HepG2 (cell line): Measurements from ENCODE around the gene DNAJB11. TPM values are rescaled to one million over a fixed set of nuclear protein-coding genes. Genes with fewer than 3 reads are reported as not detected.

Source experiments
- ARHGAP35 ChIP-seq: sonication (generic); formaldehyde crosslinking; IDR thresholded peaks from 2 replicates; pipeline ENCODE4 v1.9.0; 2022; ENCODE audit warnings: mild to moderate bottlenecking, inconsistent platforms, moderate library complexity, missing genetic modification reagents, borderline replicate concordance
- CCDC6 ChIP-seq: sonication (generic); formaldehyde crosslinking; IDR thresholded peaks from 2 replicates; pipeline ENCODE4 v1.8.1; 2022; ENCODE audit warnings: mild to moderate bottlenecking, missing genetic modification reagents, moderate library complexity
- CENPT ChIP-seq: sonication (generic); formaldehyde crosslinking; IDR thresholded peaks from 2 replicates; pipeline ENCODE4 v1.8.0; 2022; ENCODE audit warnings: low read depth, mild to moderate bottlenecking, moderate library complexity, missing genetic modification reagents
- EHMT2 ChIP-seq: fragments of 200-600 bp; sonication (generic); IDR thresholded peaks from 2 replicates; pipeline ENCODE4 v1.7.0; 2017; ENCODE audit warnings: antibody characterized with exemption, low read depth, low read length, borderline replicate concordance
- HHEX ChIP-seq: IDR thresholded peaks from 2 replicates; pipeline ENCODE4 v1.6.1; 2016; ENCODE audit warnings: control low read depth
- HNRNPL ChIP-seq: fragments of 200-400 bp; formaldehyde crosslinking; IDR thresholded peaks from 2 replicates; pipeline ENCODE4 v1.6.1; 2017; ENCODE audit warnings: mild to moderate bottlenecking, low read depth, low read length
- HNRNPUL1 ChIP-seq: fragments of 200-400 bp; formaldehyde crosslinking; IDR thresholded peaks from 2 replicates; pipeline ENCODE4 v1.6.1; 2017; ENCODE audit warnings: low read depth, mild to moderate bottlenecking, low read length, moderate library complexity
- KDM6A ChIP-seq: IDR thresholded peaks from 2 replicates; pipeline ENCODE4 v1.6.1; 2016; ENCODE audit warnings: low read depth
- MATR3 ChIP-seq: sonication (generic); formaldehyde crosslinking; IDR thresholded peaks from 2 replicates; pipeline ENCODE4 v1.4.0; 2020; ENCODE audit warnings: missing genetic modification reagents
- PAX8 ChIP-seq: sonication (generic); formaldehyde crosslinking; IDR thresholded peaks from 2 replicates; pipeline ENCODE4 v1.8.0; 2022; ENCODE audit warnings: mild to moderate bottlenecking, missing genetic modification reagents, borderline replicate concordance
- SAFB2 ChIP-seq: sonication (generic); formaldehyde crosslinking; IDR thresholded peaks from 2 replicates; pipeline ENCODE4 v1.5.1; 2020; ENCODE audit warnings: missing genetic modification reagents, low read depth, mild to moderate bottlenecking, borderline replicate concordance
- SOX13 ChIP-seq, 3 experiments: fragments of 450-650 bp in 1 of 3; sonication (generic) in 1 of 3; formaldehyde crosslinking in 1 of 3; IDR thresholded peaks in 2 of 3; conservative IDR thresholded peaks in 1 of 3; 2 replicates each; pipeline versions ENCODE4 v1.5.0 to v1.6.1; 2016 to 2020; ENCODE audit warnings: antibody characterized with exemption in 1 of 3, mild to moderate bottlenecking in 1 of 3, missing compliant biosample characterization in 1 of 3, missing genetic modification reagents in 1 of 3, moderate library complexity in 1 of 3
- SOX6 ChIP-seq, 2 experiments: fragments of 450-650 bp in 1 of 2; sonication (generic) in 1 of 2; formaldehyde crosslinking in 1 of 2; IDR thresholded peaks; 2 replicates each; pipeline versions ENCODE4 v1.4.0 to v1.6.1; 2017 to 2020; ENCODE audit warnings: antibody characterized with exemption in 1 of 2, mild to moderate bottlenecking in 1 of 2, missing genetic modification reagents in 1 of 2
- TAF15 ChIP-seq: fragments of 200-400 bp; formaldehyde crosslinking; IDR thresholded peaks from one replicate; pipeline ENCODE4 v1.6.1; 2018; ENCODE audit warnings: mild to moderate bottlenecking, low read depth, low read length; ENCODE audit not compliant: poor library complexity, severe bottlenecking
- ZFP82 ChIP-seq: sonication (generic); formaldehyde crosslinking; IDR thresholded peaks from 2 replicates; pipeline ENCODE4 v1.5.1; 2020; ENCODE audit warnings: mild to moderate bottlenecking, missing genetic modification reagents, borderline replicate concordance
- ZMYM2 ChIP-seq: sonication (generic); formaldehyde crosslinking; IDR thresholded peaks from 2 replicates; pipeline ENCODE4 v1.8.0; 2022; ENCODE audit warnings: mild to moderate bottlenecking, missing genetic modification reagents
- ZNF326 ChIP-seq: sonication (generic); formaldehyde crosslinking; IDR thresholded peaks from 2 replicates; pipeline ENCODE4 v1.4.0; 2020; ENCODE audit warnings: missing genetic modification reagents, borderline replicate concordance
- ZNF543 ChIP-seq: sonication (generic); formaldehyde crosslinking; IDR thresholded peaks from 2 replicates; pipeline ENCODE4 v1.4.0; 2020; ENCODE audit warnings: mild to moderate bottlenecking, missing genetic modification reagents
- ZNF547 ChIP-seq: sonication (generic); formaldehyde crosslinking; IDR thresholded peaks from 2 replicates; pipeline ENCODE4 v1.5.1; 2020; ENCODE audit warnings: mild to moderate bottlenecking, missing genetic modification reagents
- ZNF550 ChIP-seq: sonication (generic); formaldehyde crosslinking; IDR thresholded peaks from 2 replicates; pipeline ENCODE4 v1.4.0; 2020; ENCODE audit warnings: mild to moderate bottlenecking, missing genetic modification reagents, borderline replicate concordance
- ZNF570 ChIP-seq: sonication (generic); formaldehyde crosslinking; IDR thresholded peaks from 2 replicates; pipeline ENCODE4 v1.4.0; 2020; ENCODE audit warnings: mild to moderate bottlenecking, missing genetic modification reagents, borderline replicate concordance
- ZNF772 ChIP-seq: sonication (generic); formaldehyde crosslinking; IDR thresholded peaks from 2 replicates; pipeline ENCODE4 v1.5.0; 2020; ENCODE audit warnings: mild to moderate bottlenecking, missing genetic modification reagents
- ZSCAN30 ChIP-seq: sonication (generic); formaldehyde crosslinking; IDR thresholded peaks from 2 replicates; pipeline ENCODE4 v1.5.0; 2020; ENCODE audit warnings: mild to moderate bottlenecking, missing genetic modification reagents
- polyA plus RNA-seq, 8 experiments: library from polyadenylated mRNA; depleted of rRNA in 3 of 8; stranded (reverse) in 7 of 8; unstranded in 1 of 8; fragments of >200 nt; fragmentation: Illumina TruSeq in 4 of 8; extraction: Trizol in 4 of 8; gene quantifications; 2 replicates each; pipeline versions ENCODE4 v1.2.1 to v1.2.3, GENCODE V29; 2011 to 2016; ENCODE audit warnings: low read depth in 4 of 8, missing spikeins in 1 of 8, mixed read lengths in 1 of 8; ENCODE audit not compliant: insufficient read depth in 1 of 8
- total RNA-seq, 5 experiments: library from RNA; depleted of rRNA; stranded (reverse); fragments of >200 nt; fragmentation: Illumina TruSeq; extraction: Trizol; gene quantifications; 2 replicates each; pipeline ENCODE4 v1.2.3, GENCODE V29; 2016; ENCODE audit warnings: low read depth in 1 of 5
- TF ChIP-seq, protein P1 (sequence below): sonication (generic); formaldehyde crosslinking; IDR thresholded peaks from 2 replicates; pipeline ENCODE4 v1.4.0; 2020; ENCODE audit warnings: missing genetic modification reagents
- TF ChIP-seq, protein P2 (sequence below): sonication (generic); formaldehyde crosslinking; IDR thresholded peaks from 2 replicates; pipeline ENCODE4 v1.4.0; 2020; ENCODE audit warnings: mild to moderate bottlenecking, missing genetic modification reagents, borderline replicate concordance
- TF ChIP-seq, protein P3 (sequence below), 2 experiments: fragments of 450-650 bp in 1 of 2; sonication (generic) in 1 of 2; formaldehyde crosslinking; IDR thresholded peaks; 2 replicates each; pipeline versions ENCODE4 v1.5.0 to v1.8.0; 2020 to 2022; ENCODE audit warnings: mild to moderate bottlenecking in 1 of 2, missing genetic modification reagents in 1 of 2

The DNAJB11 gene
- total and polyA plus RNA-seq, 2 of the 13 experiments (the other 11 are each of a cell fraction or from before 2014, with no cell fraction given) = 41.0 to 132 TPM

DNA sequence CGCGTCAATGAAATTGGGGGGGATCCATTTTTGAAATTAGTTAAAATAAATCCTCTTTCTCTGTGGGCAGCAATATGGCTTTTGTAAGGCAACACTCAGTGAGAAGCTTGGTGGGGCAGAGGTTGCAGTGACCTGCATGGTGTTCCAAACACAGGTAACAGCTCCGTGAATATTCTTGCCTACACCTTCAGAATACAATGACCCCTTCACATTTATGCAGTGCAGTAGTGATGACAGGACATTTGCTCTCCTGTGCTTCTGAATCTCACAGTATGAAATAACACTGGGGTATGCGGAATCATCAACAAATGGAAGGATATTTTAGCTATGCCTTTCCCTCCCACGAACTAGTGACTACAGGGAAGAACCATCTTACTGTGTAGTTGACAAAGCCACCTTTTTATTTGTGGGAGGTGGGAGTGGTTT is 49.3 kb downstream of the DNAJB11 start (continued):
- TF ChIP-seq ZNF326 (CRISPR knock-in tag) (no peak), HNRNPL (no peak), EHMT2 (no peak), ZSCAN30 (CRISPR knock-in tag) (no peak), ARHGAP35 (CRISPR knock-in tag) (0 out of 2 replicates have a peak, but pooled peaks have one; percentile 9), KDM6A (CRISPR knock-in tag) (no peak), ZNF570 (CRISPR knock-in tag) (no peak), SOX6 (IDR thresholded peaks at IDR 0.05) (no peak), SOX6 (CRISPR knock-in tag; IDR thresholded peaks at IDR 0.05) (no peak), HNRNPUL1 (no peak), SOX13 (IDR thresholded peaks at IDR 0.05) (peak; percentile 36; the same call in 1 of the 2 replicates), SOX13 (CRISPR knock-in tag; conservative IDR thresholded peaks at IDR 0.05 in 1 of 2, IDR thresholded peaks at IDR 0.05 in 1 of 2) (no peak), CCDC6 (CRISPR knock-in tag) (no peak), ZFP82 (no peak), HHEX (CRISPR knock-in tag) (no peak), CENPT (CRISPR knock-in tag) (no peak), ZMYM2 (CRISPR knock-in tag) (no peak), ZNF547 (CRISPR knock-in tag) (no peak), ZNF543 (CRISPR knock-in tag) (no peak), ZNF772 (CRISPR knock-in tag) (no peak), SAFB2 (CRISPR knock-in tag) (no peak), TAF15 (no peak), PAX8 (CRISPR knock-in tag) (no peak), ZNF550 (CRISPR knock-in tag) (no peak), MATR3 (CRISPR knock-in tag) (no peak)
- TF ChIP-seq, protein P1, sequence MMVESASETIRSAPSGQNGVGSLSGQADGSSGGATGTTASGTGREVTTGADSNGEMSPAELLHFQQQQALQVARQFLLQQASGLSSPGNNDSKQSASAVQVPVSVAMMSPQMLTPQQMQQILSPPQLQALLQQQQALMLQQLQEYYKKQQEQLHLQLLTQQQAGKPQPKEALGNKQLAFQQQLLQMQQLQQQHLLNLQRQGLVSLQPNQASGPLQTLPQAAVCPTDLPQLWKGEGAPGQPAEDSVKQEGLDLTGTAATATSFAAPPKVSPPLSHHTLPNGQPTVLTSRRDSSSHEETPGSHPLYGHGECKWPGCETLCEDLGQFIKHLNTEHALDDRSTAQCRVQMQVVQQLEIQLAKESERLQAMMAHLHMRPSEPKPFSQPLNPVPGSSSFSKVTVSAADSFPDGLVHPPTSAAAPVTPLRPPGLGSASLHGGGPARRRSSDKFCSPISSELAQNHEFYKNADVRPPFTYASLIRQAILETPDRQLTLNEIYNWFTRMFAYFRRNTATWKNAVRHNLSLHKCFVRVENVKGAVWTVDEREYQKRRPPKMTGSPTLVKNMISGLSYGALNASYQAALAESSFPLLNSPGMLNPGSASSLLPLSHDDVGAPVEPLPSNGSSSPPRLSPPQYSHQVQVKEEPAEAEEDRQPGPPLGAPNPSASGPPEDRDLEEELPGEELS (CRISPR knock-in tag) = no peak
- TF ChIP-seq, protein P2, sequence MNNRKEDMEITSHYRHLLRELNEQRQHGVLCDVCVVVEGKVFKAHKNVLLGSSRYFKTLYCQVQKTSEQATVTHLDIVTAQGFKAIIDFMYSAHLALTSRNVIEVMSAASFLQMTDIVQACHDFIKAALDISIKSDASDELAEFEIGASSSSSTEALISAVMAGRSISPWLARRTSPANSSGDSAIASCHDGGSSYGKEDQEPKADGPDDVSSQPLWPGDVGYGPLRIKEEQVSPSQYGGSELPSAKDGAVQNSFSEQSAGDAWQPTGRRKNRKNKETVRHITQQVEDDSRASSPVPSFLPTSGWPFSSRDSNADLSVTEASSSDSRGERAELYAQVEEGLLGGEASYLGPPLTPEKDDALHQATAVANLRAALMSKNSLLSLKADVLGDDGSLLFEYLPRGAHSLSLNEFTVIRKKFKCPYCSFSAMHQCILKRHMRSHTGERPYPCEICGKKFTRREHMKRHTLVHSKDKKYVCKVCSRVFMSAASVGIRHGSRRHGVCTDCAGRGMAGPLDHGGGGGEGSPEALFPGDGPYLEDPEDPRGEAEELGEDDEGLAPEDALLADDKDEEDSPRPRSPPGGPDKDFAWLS (CRISPR knock-in tag) = no peak
- TF ChIP-seq, protein P3, sequence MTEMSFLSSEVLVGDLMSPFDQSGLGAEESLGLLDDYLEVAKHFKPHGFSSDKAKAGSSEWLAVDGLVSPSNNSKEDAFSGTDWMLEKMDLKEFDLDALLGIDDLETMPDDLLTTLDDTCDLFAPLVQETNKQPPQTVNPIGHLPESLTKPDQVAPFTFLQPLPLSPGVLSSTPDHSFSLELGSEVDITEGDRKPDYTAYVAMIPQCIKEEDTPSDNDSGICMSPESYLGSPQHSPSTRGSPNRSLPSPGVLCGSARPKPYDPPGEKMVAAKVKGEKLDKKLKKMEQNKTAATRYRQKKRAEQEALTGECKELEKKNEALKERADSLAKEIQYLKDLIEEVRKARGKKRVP (CRISPR knock-in tag; IDR thresholded peaks at IDR 0.05) = no peak
